ENCODE results near the gene ARL6IP1.
A peak's percentile ranks its signal among the peaks of the same experiment; 100 is the strongest.
"Not testable (repeated sequence)": the region's sequence is repeated elsewhere in the genome, so short reads cannot be mapped to it uniquely, and the experiment has no call there.

The ARL6IP1 gene

GRCh38 chr16:18774651-18775050, 26.7 kb downstream of the ARL6IP1 start:
- not testable (repeated sequence) for H3K4me2 ChIP-seq; H3K79me2 ChIP-seq (ENCODE audit: insufficient read depth, low read depth); H3K9ac ChIP-seq; H3K27ac ChIP-seq; H3K27me3 ChIP-seq (ENCODE audit: insufficient read depth, low read depth); H3K4me1 ChIP-seq (ENCODE audit: low read depth, poor library complexity, severe bottlenecking); H3K4me3 ChIP-seq (IDR thresholded peaks at IDR 0.05; ENCODE audit: insufficient read depth, low read depth, low read length); H2AFZ ChIP-seq (ENCODE audit: low read depth); H4K20me1 ChIP-seq (ENCODE audit: insufficient read depth); H3K36me3 ChIP-seq (ENCODE audit: insufficient read depth)

- H3K4me1 ChIP-seq (ENCODE audit: low read depth, poor library complexity, severe bottlenecking), result peaks cover 11% of the 10 kb centered on the region
- H3K4me3 ChIP-seq (IDR thresholded peaks at IDR 0.05; ENCODE audit: insufficient read depth, low read depth, low read length); H4K20me1 ChIP-seq (ENCODE audit: insufficient read depth); H3K79me2 ChIP-seq (ENCODE audit: insufficient read depth, low read depth); H3K27me3 ChIP-seq (ENCODE audit: insufficient read depth, low read depth); H3K36me3 ChIP-seq (ENCODE audit: insufficient read depth); H3K9ac ChIP-seq; H3K27ac ChIP-seq; H2AFZ ChIP-seq (ENCODE audit: low read depth); H3K4me2 ChIP-seq: not testable (repeated sequence)
Observed at GRCh38 chr16:18772171-18772570, 29.2 kb downstream of the ARL6IP1 start.

DNA sequence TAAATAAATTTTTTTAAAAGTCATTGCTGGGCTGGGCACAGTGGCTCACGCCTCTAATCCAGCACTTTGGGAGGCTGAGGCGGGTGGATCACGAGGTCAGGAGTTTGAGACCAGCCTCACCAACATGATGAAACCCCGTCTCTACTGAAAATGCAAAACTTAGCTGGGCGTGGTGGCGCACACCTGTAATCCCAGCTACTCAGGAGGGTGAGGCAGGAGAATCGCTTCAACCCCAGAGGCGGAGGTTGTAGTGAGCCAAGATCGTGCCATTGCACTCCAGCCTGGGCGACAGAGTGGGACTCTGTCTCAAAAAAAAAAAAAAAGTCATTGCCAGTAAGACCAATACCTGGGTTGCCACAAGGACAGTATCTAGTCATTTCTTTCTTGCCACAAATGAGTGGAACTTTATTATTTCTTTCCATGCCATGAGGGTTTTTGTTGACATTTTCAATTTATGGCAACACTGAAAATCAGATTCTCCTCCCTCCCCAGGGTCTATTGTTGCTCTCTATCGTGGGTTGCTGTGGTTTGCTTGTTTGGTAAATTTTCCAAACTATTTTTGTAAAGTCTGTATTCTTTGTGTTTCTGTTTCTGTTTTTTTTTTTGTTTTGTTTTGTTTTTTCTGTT, 30.9 kb downstream of the ARL6IP1 start:
- H3K4me2 ChIP-seq, H3K9ac ChIP-seq, H3K27ac ChIP-seq: not testable (repeated sequence)

DNA sequence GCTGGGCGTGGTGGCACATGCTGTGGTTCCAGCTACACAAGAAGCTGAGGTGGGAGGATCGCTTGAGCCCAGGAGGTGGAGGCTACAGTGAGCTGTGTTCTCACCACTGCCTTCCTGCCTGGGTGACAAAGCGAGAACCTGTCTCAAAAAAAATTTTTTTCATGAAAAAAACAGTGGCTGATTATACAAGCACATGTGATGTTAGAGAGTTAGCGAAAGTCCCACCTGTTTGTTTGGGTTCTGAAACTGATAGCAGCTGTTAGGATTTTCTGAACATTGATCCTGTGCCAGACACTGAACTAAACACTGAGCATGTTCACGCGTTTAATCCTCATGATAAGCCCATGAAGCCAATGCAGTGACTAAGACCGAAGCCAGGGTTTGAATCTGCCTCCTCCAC, 34.1 kb downstream of the ARL6IP1 start:
- not testable (repeated sequence) for H2AFZ ChIP-seq (ENCODE audit: low read depth); H3K27me3 ChIP-seq (ENCODE audit: insufficient read depth, low read depth); H3K36me3 ChIP-seq (ENCODE audit: insufficient read depth); H3K4me3 ChIP-seq (IDR thresholded peaks at IDR 0.05; ENCODE audit: insufficient read depth, low read depth, low read length); H3K27ac ChIP-seq; H3K9ac ChIP-seq; H4K20me1 ChIP-seq (ENCODE audit: insufficient read depth); H3K79me2 ChIP-seq (ENCODE audit: insufficient read depth, low read depth)
- H3K4me2 ChIP-seq, result peak overlapping the region; percentile 63
- H3K4me1 ChIP-seq (ENCODE audit: low read depth, poor library complexity, severe bottlenecking), result peaks cover 23% of the 10 kb centered on the region

More for the DNA sequence above, 30.9 kb downstream of the ARL6IP1 start:
- H3K4me3 ChIP-seq (IDR thresholded peaks at IDR 0.05; ENCODE audit: insufficient read depth, low read depth, low read length); H3K36me3 ChIP-seq (ENCODE audit: insufficient read depth); H4K20me1 ChIP-seq (ENCODE audit: insufficient read depth); H3K79me2 ChIP-seq (ENCODE audit: insufficient read depth, low read depth); H3K27me3 ChIP-seq (ENCODE audit: insufficient read depth, low read depth); H2AFZ ChIP-seq (ENCODE audit: low read depth): not testable (repeated sequence)
- peaks cover 18% of the 10 kb centered on the region for H3K4me1 ChIP-seq (ENCODE audit: low read depth, poor library complexity, severe bottlenecking)

DNA sequence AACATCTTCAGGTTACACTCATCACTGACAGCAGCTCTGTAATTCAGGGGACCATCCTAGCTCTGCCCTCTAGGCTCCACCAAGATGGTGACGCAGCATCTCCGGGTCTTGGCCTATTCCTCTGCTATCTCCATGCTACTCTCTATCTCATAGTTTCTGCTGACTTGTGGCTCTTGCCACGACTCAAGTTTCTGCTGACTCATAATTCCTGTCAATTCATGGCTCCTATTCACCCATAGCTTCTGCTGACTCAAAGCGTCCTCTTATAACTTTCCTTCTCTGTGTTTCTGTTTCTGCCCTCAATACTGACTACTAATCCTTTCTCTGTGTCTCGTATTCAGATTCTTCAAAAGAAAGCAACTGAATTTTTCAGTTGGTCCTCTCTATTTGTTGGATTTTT, 38.6 kb downstream of the ARL6IP1 start:
- Histone ChIP-seq H3K4me1 (ENCODE audit: low read depth, poor library complexity, severe bottlenecking) (peaks cover 19% of the 10 kb centered on the region), H3K27ac (peak overlapping the region; percentile 39; the same call in 1 of the 2 replicates)
- H3K27me3 ChIP-seq (ENCODE audit: insufficient read depth, low read depth); H3K4me2 ChIP-seq; H3K79me2 ChIP-seq (ENCODE audit: insufficient read depth, low read depth); H4K20me1 ChIP-seq (ENCODE audit: insufficient read depth); H3K9ac ChIP-seq; H3K4me3 ChIP-seq (IDR thresholded peaks at IDR 0.05; ENCODE audit: insufficient read depth, low read depth, low read length); H3K36me3 ChIP-seq (ENCODE audit: insufficient read depth); H2AFZ ChIP-seq (ENCODE audit: low read depth): not testable (repeated sequence)

DNA sequence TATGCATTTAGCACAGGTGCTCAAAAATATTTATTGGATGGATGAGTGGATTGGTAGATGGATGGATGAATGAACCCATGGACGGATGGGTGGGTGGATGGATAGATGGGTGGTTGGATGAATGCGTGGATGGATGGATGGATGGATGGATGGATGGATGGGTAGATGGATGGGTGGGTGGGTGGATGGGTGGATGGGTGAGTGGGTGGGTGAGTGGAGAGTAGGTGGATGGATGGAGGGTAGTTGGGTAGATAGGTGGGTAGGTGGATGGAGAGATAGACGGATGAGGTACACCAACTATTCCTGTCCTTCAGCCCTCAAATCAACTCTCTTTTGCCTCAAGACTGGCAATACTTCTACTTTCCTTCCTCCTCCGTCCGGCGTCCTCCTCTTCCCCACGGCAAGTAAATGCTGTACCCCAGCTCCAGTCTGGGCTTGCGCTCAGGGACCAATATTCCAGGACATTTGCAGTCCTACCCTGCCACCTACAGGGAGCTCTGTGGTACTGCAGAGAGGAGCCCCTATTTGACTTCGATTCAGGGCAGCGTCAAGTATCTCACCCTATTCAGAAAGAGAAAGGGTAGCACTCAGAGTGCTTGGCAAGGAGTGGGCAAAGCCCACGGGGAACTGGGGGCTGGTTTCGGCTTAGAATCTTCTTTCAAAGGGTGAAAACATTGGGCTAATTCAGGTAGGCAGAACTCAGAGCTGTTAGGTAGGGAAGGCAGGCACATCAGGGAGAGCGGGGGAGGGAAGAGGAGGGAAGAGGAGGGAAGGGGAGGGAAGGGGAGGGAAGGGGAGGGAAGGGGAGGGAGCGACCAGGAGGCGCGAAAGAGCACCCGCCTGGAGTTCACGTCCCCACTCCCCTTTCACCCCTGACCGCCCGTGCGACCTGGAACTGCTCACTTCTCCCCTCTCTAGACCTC, 41.5 kb downstream of the ARL6IP1 start:
- H3K4me3 ChIP-seq (IDR thresholded peaks at IDR 0.05; ENCODE audit: insufficient read depth, low read depth, low read length); H2AFZ ChIP-seq (ENCODE audit: low read depth); H3K9ac ChIP-seq; H3K4me2 ChIP-seq; H3K4me1 ChIP-seq (ENCODE audit: low read depth, poor library complexity, severe bottlenecking); H3K36me3 ChIP-seq (ENCODE audit: insufficient read depth); H3K27ac ChIP-seq; H3K79me2 ChIP-seq (ENCODE audit: insufficient read depth, low read depth); H4K20me1 ChIP-seq (ENCODE audit: insufficient read depth); H3K27me3 ChIP-seq (ENCODE audit: insufficient read depth, low read depth): not testable (repeated sequence)
- TF ChIP-seq, protein P1, sequence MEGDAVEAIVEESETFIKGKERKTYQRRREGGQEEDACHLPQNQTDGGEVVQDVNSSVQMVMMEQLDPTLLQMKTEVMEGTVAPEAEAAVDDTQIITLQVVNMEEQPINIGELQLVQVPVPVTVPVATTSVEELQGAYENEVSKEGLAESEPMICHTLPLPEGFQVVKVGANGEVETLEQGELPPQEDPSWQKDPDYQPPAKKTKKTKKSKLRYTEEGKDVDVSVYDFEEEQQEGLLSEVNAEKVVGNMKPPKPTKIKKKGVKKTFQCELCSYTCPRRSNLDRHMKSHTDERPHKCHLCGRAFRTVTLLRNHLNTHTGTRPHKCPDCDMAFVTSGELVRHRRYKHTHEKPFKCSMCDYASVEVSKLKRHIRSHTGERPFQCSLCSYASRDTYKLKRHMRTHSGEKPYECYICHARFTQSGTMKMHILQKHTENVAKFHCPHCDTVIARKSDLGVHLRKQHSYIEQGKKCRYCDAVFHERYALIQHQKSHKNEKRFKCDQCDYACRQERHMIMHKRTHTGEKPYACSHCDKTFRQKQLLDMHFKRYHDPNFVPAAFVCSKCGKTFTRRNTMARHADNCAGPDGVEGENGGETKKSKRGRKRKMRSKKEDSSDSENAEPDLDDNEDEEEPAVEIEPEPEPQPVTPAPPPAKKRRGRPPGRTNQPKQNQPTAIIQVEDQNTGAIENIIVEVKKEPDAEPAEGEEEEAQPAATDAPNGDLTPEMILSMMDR (conservative IDR thresholded peaks at IDR 0.05; ENCODE audit: low read depth, low read length), result peak; percentile 62

DNA sequence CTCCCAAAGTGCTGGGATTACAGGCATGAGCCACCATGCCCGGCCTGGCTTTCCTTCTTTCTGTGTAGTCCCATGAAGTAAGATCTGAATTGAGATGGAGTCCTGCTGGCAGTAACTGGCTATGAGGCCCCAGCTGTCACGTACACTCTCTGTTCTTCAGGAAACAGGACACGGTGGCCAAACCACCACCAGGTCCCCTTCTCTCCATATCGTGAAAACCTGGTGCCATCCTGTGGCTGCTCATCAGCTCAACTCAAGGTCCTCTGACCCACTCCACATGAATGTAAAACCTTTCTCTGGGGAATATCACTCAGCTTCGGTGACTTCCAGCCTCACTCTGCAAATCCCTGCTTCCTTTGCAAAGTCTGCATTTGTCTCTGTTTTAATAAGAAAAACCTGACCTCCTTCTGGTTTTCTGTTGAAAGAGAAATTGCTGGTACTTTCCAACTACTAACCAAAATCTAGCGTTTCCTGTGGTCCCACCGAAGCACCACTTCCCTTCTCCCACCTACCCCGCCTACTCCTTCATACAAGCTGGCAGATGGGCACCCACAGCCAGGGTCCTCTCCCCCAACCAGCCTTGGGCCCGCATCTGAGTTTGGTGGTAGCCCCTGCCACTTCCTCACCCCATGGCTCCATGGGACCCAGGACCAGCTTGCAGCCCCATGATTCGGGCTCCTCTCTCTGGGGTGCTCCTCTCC, 43.2 kb downstream of the ARL6IP1 start:
- not testable (repeated sequence) for H3K4me2 ChIP-seq; H3K9ac ChIP-seq; H2AFZ ChIP-seq (ENCODE audit: low read depth); H3K79me2 ChIP-seq (ENCODE audit: insufficient read depth, low read depth); H3K4me1 ChIP-seq (ENCODE audit: low read depth, poor library complexity, severe bottlenecking); H3K27ac ChIP-seq; H4K20me1 ChIP-seq (ENCODE audit: insufficient read depth); H3K4me3 ChIP-seq (IDR thresholded peaks at IDR 0.05; ENCODE audit: insufficient read depth, low read depth, low read length); H3K27me3 ChIP-seq (ENCODE audit: insufficient read depth, low read depth); H3K36me3 ChIP-seq (ENCODE audit: insufficient read depth)

GRCh38 chr16:18756639-18757038, 44.7 kb downstream of the ARL6IP1 start:
- H2AFZ ChIP-seq (ENCODE audit: low read depth); H3K27ac ChIP-seq; H3K36me3 ChIP-seq (ENCODE audit: insufficient read depth); H3K4me3 ChIP-seq (IDR thresholded peaks at IDR 0.05; ENCODE audit: insufficient read depth, low read depth, low read length); H3K4me1 ChIP-seq (ENCODE audit: low read depth, poor library complexity, severe bottlenecking); H3K4me2 ChIP-seq; H3K9ac ChIP-seq; H3K27me3 ChIP-seq (ENCODE audit: insufficient read depth, low read depth); H3K79me2 ChIP-seq (ENCODE audit: insufficient read depth, low read depth); H4K20me1 ChIP-seq (ENCODE audit: insufficient read depth): not testable (repeated sequence)

- H3K36me3 ChIP-seq (ENCODE audit: insufficient read depth); H3K4me1 ChIP-seq (ENCODE audit: low read depth, poor library complexity, severe bottlenecking); H3K4me2 ChIP-seq; H3K27me3 ChIP-seq (ENCODE audit: insufficient read depth, low read depth); H3K27ac ChIP-seq; H2AFZ ChIP-seq (ENCODE audit: low read depth); H3K9ac ChIP-seq; H3K4me3 ChIP-seq (IDR thresholded peaks at IDR 0.05; ENCODE audit: insufficient read depth, low read depth, low read length); H3K79me2 ChIP-seq (ENCODE audit: insufficient read depth, low read depth); H4K20me1 ChIP-seq (ENCODE audit: insufficient read depth): not testable (repeated sequence)
Observed at GRCh38 chr16:18742870-18743269, 58.5 kb downstream of the ARL6IP1 start.
